B cell (primary cell): ENCODE results near the gene CORO1C.

Experiments used
- CTCF ChIP-seq: fragments of 200-600 bp; IDR thresholded peaks from one replicate; pipeline ENCODE4 v1.8.0; 2022; ENCODE audit warnings: antibody characterized with exemption, mild to moderate bottlenecking
- EZH2 ChIP-seq: IDR thresholded peaks from 2 replicates; pipeline ENCODE4 v1.6.1; 2012; ENCODE audit warnings: borderline replicate concordance, low read depth, mild to moderate bottlenecking, moderate library complexity, low read length; ENCODE audit not compliant: insufficient read depth, poor library complexity, severe bottlenecking

DNA sequence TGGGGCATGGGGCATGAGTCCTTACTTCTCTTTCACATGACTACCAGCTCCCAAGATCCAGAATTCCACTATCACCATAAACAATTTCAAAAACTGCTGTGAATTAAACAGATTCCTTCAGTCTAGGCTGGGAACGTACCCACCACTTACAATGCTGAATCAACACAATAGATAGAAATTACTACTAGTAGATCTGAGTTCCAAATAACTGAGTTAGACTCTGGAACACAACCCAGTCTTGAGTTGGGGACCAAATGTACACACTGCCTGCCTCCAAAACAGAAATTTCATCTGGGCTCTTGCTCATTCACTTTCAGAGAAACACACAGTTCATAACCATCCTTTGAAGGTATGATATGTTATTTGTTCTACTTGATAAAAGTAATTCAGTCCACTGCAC, 8.9 kb downstream of the CORO1C start:
- TF ChIP-seq CTCF (no peak), EZH2 (no peak)
